Hair follicle dermal papilla cell (primary cell): ENCODE data around the gene NLRC4. TPM values are rescaled to one million over a fixed set of nuclear protein-coding genes. Genes with fewer than 3 reads are reported as not detected.

ENCODE experiments used
- small RNA-seq: library from RNA; depleted of rRNA; stranded (forward); fragments of <200 nt; gene quantifications from one replicate; pipeline ENCODE3, GENCODE V24; 2012
- total RNA-seq: library from RNA; depleted of rRNA; stranded (reverse); fragments of >200 nt; gene quantifications from 2 replicates; pipeline ENCODE4 v1.2.3, GENCODE V29; 2012

Gene NLRC4
- not detected in 2 replicates for total RNA-seq

DNA sequence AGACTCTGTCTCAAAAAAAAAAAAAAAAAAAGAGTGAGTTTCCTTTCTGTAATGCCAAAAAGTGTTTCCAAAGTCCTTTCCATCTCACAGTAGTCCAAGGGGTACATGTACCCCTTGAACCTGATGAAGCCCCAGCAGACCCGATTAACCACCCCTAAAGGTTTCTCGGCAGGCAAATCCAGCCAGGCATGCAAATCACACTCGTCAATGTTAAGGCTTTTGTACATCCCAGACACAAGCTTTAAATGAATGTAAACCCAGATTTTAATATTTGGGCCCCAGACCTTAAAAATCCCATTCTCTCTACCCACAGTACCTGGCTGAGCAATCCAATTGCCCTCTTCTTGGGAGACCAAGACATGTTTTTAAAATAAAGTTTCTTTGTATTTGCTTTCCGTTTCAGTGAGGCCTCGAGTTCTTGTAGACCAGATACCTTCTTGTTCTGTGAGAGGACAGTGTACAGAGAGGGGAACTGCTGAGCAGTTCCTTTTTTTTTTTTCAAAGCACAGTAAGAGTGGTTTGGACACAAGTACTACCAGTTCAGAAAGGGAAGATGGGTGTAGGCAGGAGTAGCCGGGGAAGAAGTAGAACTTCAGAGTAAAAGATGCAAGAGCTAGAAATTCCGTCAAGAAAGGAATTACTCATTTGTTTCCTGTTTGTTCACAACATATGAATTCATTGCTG, at the start of gene NLRC4:
Gene NLRC4 (minus strand): TSS at position 465 of the 684 bp plus-strand sequence. CDS start 8,111 bp downstream, outside the sequence.

DNA sequence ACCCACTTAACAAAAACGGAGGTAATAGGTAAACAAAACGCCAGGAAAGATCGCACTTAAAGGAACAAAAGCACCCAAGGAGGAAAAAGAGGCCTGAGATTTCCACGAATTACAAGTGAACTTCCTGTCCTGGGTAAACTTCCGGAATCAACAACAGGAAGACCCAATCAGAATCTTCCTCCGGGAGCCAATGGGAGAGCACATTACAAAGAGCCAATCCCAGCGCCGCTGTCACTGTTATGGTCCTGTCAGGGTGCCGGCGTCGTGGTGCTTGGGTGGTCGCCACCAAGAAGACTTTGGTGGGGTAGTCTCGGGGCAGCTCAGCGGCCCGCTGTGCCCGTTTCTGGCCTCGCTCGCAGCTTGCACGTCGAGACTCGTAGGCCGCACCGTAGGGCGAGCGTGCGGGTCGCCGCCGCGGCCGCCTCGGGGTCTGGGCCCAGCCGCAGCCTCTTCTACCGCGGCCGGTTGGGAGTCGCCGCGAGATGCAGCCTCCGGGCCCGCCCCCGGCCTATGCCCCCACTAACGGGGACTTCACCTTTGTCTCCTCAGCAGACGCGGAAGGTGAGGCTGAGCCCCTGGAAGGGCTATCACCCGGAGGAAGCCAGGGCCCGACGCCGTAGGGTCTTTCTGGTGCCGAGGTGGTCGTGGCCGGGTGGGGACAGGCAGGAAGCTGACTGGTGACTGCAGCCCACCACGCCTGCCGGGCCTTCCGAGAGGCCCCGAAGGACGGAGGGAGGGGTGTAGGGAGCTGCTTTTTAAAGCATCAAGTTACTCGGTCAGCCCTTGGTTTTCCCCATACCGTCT, 13.2 kb upstream of the NLRC4 start, which contains the start of gene YIPF4:
Gene YIPF4 (plus strand): TSS at position 231 of the 804 bp plus-strand sequence. CDS start 252 bp downstream, at position 483.

Small RNAs within 50 kb of the gene (small RNA-seq; reads per million reads assigned to genes)
- gene RNU6-647P, result not detected

Other genes starting within 250 kb of the NLRC4 start
- gene DPY30, start 225.1 kb downstream of the NLRC4 start, total RNA-seq, result 28.6 and 39.7 TPM in 2 replicates
- 18.7 and 19.4 TPM in 2 replicates for gene SPAST, start 201.3 kb downstream of the NLRC4 start, total RNA-seq
- gene SLC30A6, start 99.0 kb downstream of the NLRC4 start, total RNA-seq, result 29.1 and 32.0 TPM in 2 replicates
- gene YIPF4, start 13.0 kb upstream of the NLRC4 start, total RNA-seq, result 16.2 and 19.3 TPM in 2 replicates
- gene BIRC6, start 92.1 kb upstream of the NLRC4 start, total RNA-seq, result 169 and 221 TPM in 2 replicates